ENCODE data around the gene NRL.
A peak's percentile ranks its signal among the peaks of the same experiment; 100 is the strongest.

The NRL gene

GRCh38 chr14:24069411-24069735, 45.4 kb downstream of the NRL start:
- DNase-seq: no peak
- H3K27me3 ChIP-seq (ENCODE audit: insufficient read depth, low read depth, severe bottlenecking): no peaks in the 10 kb centered on the region
- no peak for TF ChIP-seq CTCF (IDR thresholded peaks at IDR 0.05; ENCODE audit: low read depth, low read length)
- H3K36me3 ChIP-seq: no peaks in the 10 kb centered on the region
- H3K9me3 ChIP-seq (ENCODE audit: severe bottlenecking): no peaks in the 10 kb centered on the region
- no peak overlapping the region for H3K27ac ChIP-seq
- no peak overlapping the region for H3K4me3 ChIP-seq (ENCODE audit: low read depth, low read length)

GRCh38 chr14:24068711-24069410, 45.9 kb downstream of the NRL start:
- no peak overlapping the region for H3K27ac ChIP-seq
- no peak for TF ChIP-seq CTCF (IDR thresholded peaks at IDR 0.05; ENCODE audit: low read depth, low read length)
- no peaks in the 10 kb centered on the region for H3K36me3 ChIP-seq
- H3K9me3 ChIP-seq (ENCODE audit: severe bottlenecking): no peaks in the 10 kb centered on the region
- DNase-seq: no peak
- no peaks in the 10 kb centered on the region for H3K27me3 ChIP-seq (ENCODE audit: insufficient read depth, low read depth, severe bottlenecking)
- no peak overlapping the region for H3K4me3 ChIP-seq (ENCODE audit: low read depth, low read length)

GRCh38 chr14:24067133-24068082, 47.3 kb downstream of the NRL start:
- TF ChIP-seq CTCF (IDR thresholded peaks at IDR 0.05; ENCODE audit: low read depth, low read length): no peak
- no peak overlapping the region for H3K4me3 ChIP-seq (ENCODE audit: low read depth, low read length)
- peak; percentile 33 for DNase-seq
- H3K36me3 ChIP-seq: no peaks in the 10 kb centered on the region
- no peaks in the 10 kb centered on the region for H3K27me3 ChIP-seq (ENCODE audit: insufficient read depth, low read depth, severe bottlenecking)
- no peak overlapping the region for H3K27ac ChIP-seq
- no peaks in the 10 kb centered on the region for H3K9me3 ChIP-seq (ENCODE audit: severe bottlenecking)

- no peaks in the 10 kb centered on the region for H3K27me3 ChIP-seq (ENCODE audit: insufficient read depth, low read depth, severe bottlenecking)
- H3K9me3 ChIP-seq (ENCODE audit: severe bottlenecking): no peaks in the 10 kb centered on the region
- no peaks in the 10 kb centered on the region for H3K36me3 ChIP-seq
- DNase-seq: no peak
- no peak overlapping the region; the same call in 1 of the 2 replicates for H3K27ac ChIP-seq
- TF ChIP-seq CTCF (IDR thresholded peaks at IDR 0.05; ENCODE audit: low read depth, low read length): no peak
- H3K4me3 ChIP-seq (ENCODE audit: low read depth, low read length): no peak overlapping the region
Measured at GRCh38 chr14:24066496-24067132, 48.1 kb downstream of the NRL start.

GRCh38 chr14:24065408-24065807, 49.3 kb downstream of the NRL start:
- Histone ChIP-seq H3K27ac (no peak overlapping the region), H3K27me3 (ENCODE audit: insufficient read depth, low read depth, severe bottlenecking) (no peaks in the 10 kb centered on the region)
- TF ChIP-seq CTCF (IDR thresholded peaks at IDR 0.05; ENCODE audit: low read depth, low read length): no peak

More at GRCh38 chr14:24065408-24065807, 49.3 kb downstream of the NRL start:
- H3K4me3 ChIP-seq (ENCODE audit: low read depth, low read length): no peak overlapping the region
- H3K9me3 ChIP-seq (ENCODE audit: severe bottlenecking): no peaks in the 10 kb centered on the region
- DNase-seq: no peak
- H3K36me3 ChIP-seq: no peaks in the 10 kb centered on the region

Measured in WERI-Rb-1 (cell line).